Tongue (tissue), 2 donors: ENCODE results near the gene ABHD10. TPM values are rescaled to one million over a fixed set of nuclear protein-coding genes. Genes with fewer than 3 reads are reported as not detected.

Experiments used
- DNase-seq: peaks from one replicate; pipeline ENCODE4 v3.0.0-alpha.2; 2015
- total RNA-seq: library from RNA; depleted of rRNA; stranded (reverse); fragments of >200 nt; gene quantifications from one replicate; pipeline ENCODE4 v1.2.3, GENCODE V29; 2014

ABHD10 gene
- total RNA-seq, 1 donor from 2014 or later: 49.4 TPM

- no peak for DNase-seq
These were observed 22.1 kb downstream of the ABHD10 start for GRCh38 chr3:112000966-112001365.

GRCh38 chr3:112001526-112001925, 22.7 kb downstream of the ABHD10 start:
- no peak for DNase-seq

GRCh38 chr3:112002096-112002971, 23.5 kb downstream of the ABHD10 start:
- DNase-seq: no peak

GRCh38 chr3:112003321-112004080, 24.7 kb downstream of the ABHD10 start:
- DNase-seq: peak; percentile 53

GRCh38 chr3:112004187-112004586, 25.4 kb downstream of the ABHD10 start:
- DNase-seq: no peak

- no peak for DNase-seq
These were observed 25.8 kb downstream of the ABHD10 start for GRCh38 chr3:112004669-112005068.

GRCh38 chr3:112005091-112005672, 26.4 kb downstream of the ABHD10 start:
- no peak for DNase-seq

- DNase-seq: no peak
These were observed 28.8 kb downstream of the ABHD10 start for GRCh38 chr3:112007633-112008032.

GRCh38 chr3:112009670-112010069, 30.8 kb downstream of the ABHD10 start:
- no peak for DNase-seq

GRCh38 chr3:112010636-112011035, 31.8 kb downstream of the ABHD10 start:
- DNase-seq: peak; percentile 63

- DNase-seq: no peak
These were observed 32.6 kb downstream of the ABHD10 start for GRCh38 chr3:112011376-112011940.

GRCh38 chr3:112012205-112012992, 33.6 kb downstream of the ABHD10 start:
- no peak for DNase-seq

- DNase-seq: peak; percentile 88
These were observed 34.4 kb downstream of the ABHD10 start for GRCh38 chr3:112013058-112013783.

GRCh38 chr3:112013784-112014143, 34.9 kb downstream of the ABHD10 start:
- DNase-seq: no peak

GRCh38 chr3:112017091-112017490, 38.3 kb downstream of the ABHD10 start:
- DNase-seq: no peak

GRCh38 chr3:112018712-112019111, 39.9 kb downstream of the ABHD10 start:
- DNase-seq: no peak

GRCh38 chr3:112019716-112020115, 40.9 kb downstream of the ABHD10 start:
- no peak for DNase-seq

GRCh38 chr3:112020674-112021085, 41.9 kb downstream of the ABHD10 start:
- no peak for DNase-seq

- DNase-seq: no peak
These were observed 48.3 kb downstream of the ABHD10 start for GRCh38 chr3:112027142-112027541.

- DNase-seq: no peak
These were observed 49.0 kb downstream of the ABHD10 start for GRCh38 chr3:112027826-112028225.

GRCh38 chr3:112030901-112031300, 52.1 kb downstream of the ABHD10 start:
- DNase-seq: no peak
